Chondrocyte (in vitro differentiated cells): ENCODE results near the gene MED16. TPM values are rescaled to one million over a fixed set of nuclear protein-coding genes. Genes with fewer than 3 reads are reported as not detected.
A peak's percentile ranks its signal among the peaks of the same experiment; 100 is the strongest.

Source experiments
- DNase-seq: peaks from one replicate; pipeline ENCODE4 v3.0.0; 2021; ENCODE audit warnings: mixed read lengths, low spot score
- H3K27ac Mint-ChIP-seq: one replicate; pipeline ENCODE4 v1.8.0; 2021; ENCODE audit warnings: mild to moderate bottlenecking, moderate library complexity, mixed read lengths; ENCODE audit not compliant: unreplicated experiment
- H3K27me3 Mint-ChIP-seq: 2 replicates; pipeline ENCODE4 v1.8.0; 2021; ENCODE audit warnings: low read depth, mixed read lengths
- H3K36me3 Mint-ChIP-seq: 2 replicates; pipeline ENCODE4 v1.8.0; 2021; ENCODE audit warnings: low read depth, mixed read lengths
- H3K4me1 Mint-ChIP-seq: 2 replicates; pipeline ENCODE4 v1.8.0; 2021; ENCODE audit warnings: low read depth, mild to moderate bottlenecking, mixed read lengths
- H3K4me3 Mint-ChIP-seq: one replicate; pipeline ENCODE4 v1.8.0; 2021; ENCODE audit warnings: mild to moderate bottlenecking, moderate library complexity, mixed read lengths; ENCODE audit not compliant: unreplicated experiment
- H3K9me3 Mint-ChIP-seq: 2 replicates; pipeline ENCODE4 v1.8.0; 2021; ENCODE audit warnings: low read depth, mixed read lengths
- CTCF ChIP-seq: fragments of 200-600 bp; sonication (generic); IDR thresholded peaks from 2 replicates; pipeline ENCODE4 v1.5.0; 2021; ENCODE audit warnings: antibody characterized with exemption, mild to moderate bottlenecking, moderate library complexity
- long read RNA-seq: library from polyadenylated mRNA; stranded (forward); transcript quantifications from one replicate; pipeline ENCODE4 v2.0.0, GENCODE V29; 2021
- total RNA-seq: library from RNA; stranded (reverse); gene quantifications from 3 replicates; pipeline ENCODE4 v1.2.1, GENCODE V29; 2021

MED16 gene, protein sequence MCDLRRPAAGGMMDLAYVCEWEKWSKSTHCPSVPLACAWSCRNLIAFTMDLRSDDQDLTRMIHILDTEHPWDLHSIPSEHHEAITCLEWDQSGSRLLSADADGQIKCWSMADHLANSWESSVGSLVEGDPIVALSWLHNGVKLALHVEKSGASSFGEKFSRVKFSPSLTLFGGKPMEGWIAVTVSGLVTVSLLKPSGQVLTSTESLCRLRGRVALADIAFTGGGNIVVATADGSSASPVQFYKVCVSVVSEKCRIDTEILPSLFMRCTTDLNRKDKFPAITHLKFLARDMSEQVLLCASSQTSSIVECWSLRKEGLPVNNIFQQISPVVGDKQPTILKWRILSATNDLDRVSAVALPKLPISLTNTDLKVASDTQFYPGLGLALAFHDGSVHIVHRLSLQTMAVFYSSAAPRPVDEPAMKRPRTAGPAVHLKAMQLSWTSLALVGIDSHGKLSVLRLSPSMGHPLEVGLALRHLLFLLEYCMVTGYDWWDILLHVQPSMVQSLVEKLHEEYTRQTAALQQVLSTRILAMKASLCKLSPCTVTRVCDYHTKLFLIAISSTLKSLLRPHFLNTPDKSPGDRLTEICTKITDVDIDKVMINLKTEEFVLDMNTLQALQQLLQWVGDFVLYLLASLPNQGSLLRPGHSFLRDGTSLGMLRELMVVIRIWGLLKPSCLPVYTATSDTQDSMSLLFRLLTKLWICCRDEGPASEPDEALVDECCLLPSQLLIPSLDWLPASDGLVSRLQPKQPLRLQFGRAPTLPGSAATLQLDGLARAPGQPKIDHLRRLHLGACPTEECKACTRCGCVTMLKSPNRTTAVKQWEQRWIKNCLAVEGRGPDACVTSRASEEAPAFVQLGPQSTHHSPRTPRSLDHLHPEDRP
- 47.0 to 53.9 TPM (median 53.1 TPM) in 3 replicates for total RNA-seq
- long read RNA-seq, transcript MED16-204 (15 exons, 3,420 nt): major isoform, 243 of 290 reads
- long read RNA-seq, partial matches to known transcripts: 15 of 290 reads
- long read RNA-seq, other reads (novel, unspliced or antisense): 31 of 290 reads

- H3K36me3 Mint-ChIP-seq: peaks cover 6% of the 10 kb centered on the region
Measured at GRCh38 chr19:892894-893689, at the start of gene MED16, which contains the start of gene RNU6-9. Gene MED16, minus strand, starts transcription at chr19:893187. Its CDS starts 2,056 bp downstream, at chr19:891131. Gene RNU6-9, plus strand, starts transcription at chr19:893484.

GRCh38 chr19:942133-942645, 49.2 kb upstream of the MED16 start:
- H3K27me3 Mint-ChIP-seq: no peaks in the 10 kb centered on the region
- H3K4me3 Mint-ChIP-seq: no peak overlapping the region

More at GRCh38 chr19:892894-893689, at the start of gene MED16, which contains the start of gene RNU6-9:
- Mint-ChIP-seq H3K27me3 (no peaks in the 10 kb centered on the region), H3K4me3 (peak within 1 kb of the TSS; percentile 82), H3K9me3 (no peaks in the 10 kb centered on the region), H3K27ac (peak within 1 kb of the TSS; percentile 97), H3K4me1 (peaks cover 16% of the 10 kb centered on the region)
- DNase-seq: peak; percentile 98
- no peak for TF ChIP-seq CTCF

GRCh38 chr19:941292-942132, 48.5 kb upstream of the MED16 start:
- Mint-ChIP-seq H3K27ac (peak overlapping the region; percentile 51), H3K4me1 (peaks cover 12% of the 10 kb centered on the region), H3K9me3 (no peaks in the 10 kb centered on the region), H3K36me3 (peaks cover 2% of the 10 kb centered on the region), H3K27me3 (no peaks in the 10 kb centered on the region), H3K4me3 (peak overlapping the region; percentile 54)
- TF ChIP-seq CTCF: no peak
- no peak for DNase-seq

More at GRCh38 chr19:942133-942645, 49.2 kb upstream of the MED16 start:
- no peak overlapping the region for H3K27ac Mint-ChIP-seq
- H3K4me1 Mint-ChIP-seq: peaks cover 12% of the 10 kb centered on the region
- DNase-seq: no peak
- TF ChIP-seq CTCF: no peak
- no peaks in the 10 kb centered on the region for H3K9me3 Mint-ChIP-seq
- peaks cover 2% of the 10 kb centered on the region for H3K36me3 Mint-ChIP-seq

DNA sequence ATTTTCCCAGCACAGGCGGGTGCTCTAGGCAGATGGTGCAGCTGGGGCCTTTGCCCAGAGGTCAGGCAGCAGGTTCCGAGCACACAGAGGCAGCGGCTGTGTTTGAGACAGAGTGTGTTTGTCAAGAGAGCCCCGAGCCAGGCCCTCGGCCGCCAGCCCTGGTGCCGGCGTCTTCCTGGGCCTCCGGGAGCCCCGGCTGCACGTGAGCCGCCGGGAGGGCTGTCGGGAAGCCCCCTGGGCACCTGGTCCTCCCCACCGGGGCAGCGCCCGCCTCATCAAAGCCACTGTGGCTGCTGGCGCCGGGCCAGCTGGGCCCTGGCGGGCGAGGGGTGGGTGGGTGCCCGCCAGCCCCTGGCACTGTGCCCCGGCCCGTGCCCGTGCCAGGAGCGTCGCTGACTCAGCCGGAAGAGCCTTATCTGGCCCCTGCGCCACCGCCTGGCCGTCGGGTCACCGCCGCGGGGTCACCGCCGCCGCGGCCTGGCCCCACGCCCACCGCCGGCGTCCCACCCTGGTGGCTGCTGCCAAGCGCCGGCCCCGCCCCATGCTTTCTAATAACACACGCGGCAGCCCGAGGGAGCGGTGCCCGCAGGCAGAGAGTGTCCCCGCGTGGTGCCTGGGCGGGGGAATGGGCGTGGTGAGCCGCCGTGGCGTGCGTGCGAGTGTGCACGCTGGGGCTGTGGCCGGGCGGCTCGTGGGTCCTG, 47.8 kb upstream of the MED16 start:
- Mint-ChIP-seq H3K27ac (peak overlapping the region; percentile 24), H3K4me1 (peaks cover 12% of the 10 kb centered on the region), H3K4me3 (no peak overlapping the region), H3K27me3 (no peaks in the 10 kb centered on the region), H3K36me3 (peaks cover 2% of the 10 kb centered on the region), H3K9me3 (no peaks in the 10 kb centered on the region)
- DNase-seq: no peak
- no peak for TF ChIP-seq CTCF
